HG02798 (cell line): ENCODE results near the gene LTK.
"Not testable (repeated sequence)": the region's sequence is repeated elsewhere in the genome, so short reads cannot be mapped to it uniquely, and the experiment has no call there.

Source experiments
- ATAC-seq: cut with Tn5 transposase; IDR thresholded peaks from one replicate; pipeline ENCODE4 v1.9.1; 2021; ENCODE audit warnings: mild to moderate bottlenecking; ENCODE audit not compliant: unreplicated experiment, poor library complexity

LTK gene

GRCh38 chr15:41482110-41482877, 31.3 kb downstream of the LTK start:
- no peak for ATAC-seq

GRCh38 chr15:41480396-41481140, 33.1 kb downstream of the LTK start:
- no peak for ATAC-seq

GRCh38 chr15:41476416-41477048, 37.1 kb downstream of the LTK start:
- no peak for ATAC-seq

- no peak for ATAC-seq
Measured at GRCh38 chr15:41474941-41475340, 38.7 kb downstream of the LTK start.

GRCh38 chr15:41474436-41474835, 39.2 kb downstream of the LTK start:
- ATAC-seq: no peak

- no peak for ATAC-seq
Measured at GRCh38 chr15:41473418-41473817, 40.2 kb downstream of the LTK start.

- ATAC-seq: not testable (repeated sequence)
Measured at GRCh38 chr15:41469644-41470043, 44.0 kb downstream of the LTK start.

- ATAC-seq: no peak
Measured at GRCh38 chr15:41466711-41467110, 46.9 kb downstream of the LTK start.

- no peak for ATAC-seq
Measured at GRCh38 chr15:41465822-41466421, 47.7 kb downstream of the LTK start.

GRCh38 chr15:41464889-41465580, 48.6 kb downstream of the LTK start:
- ATAC-seq: no peak

- ATAC-seq: no peak
Measured at GRCh38 chr15:41462084-41462795, 51.4 kb downstream of the LTK start.
